ENCODE measurements around the gene CSMD2. TPM values are rescaled to one million over a fixed set of nuclear protein-coding genes. Genes with fewer than 3 reads are reported as not detected.
"Not testable (repeated sequence)": the region's sequence is repeated elsewhere in the genome, so short reads cannot be mapped to it uniquely, and the experiment has no call there.

The CSMD2 gene
- total RNA-seq, 2 donors from 2014 or later = 2.8 to 3.0 TPM

DNA sequence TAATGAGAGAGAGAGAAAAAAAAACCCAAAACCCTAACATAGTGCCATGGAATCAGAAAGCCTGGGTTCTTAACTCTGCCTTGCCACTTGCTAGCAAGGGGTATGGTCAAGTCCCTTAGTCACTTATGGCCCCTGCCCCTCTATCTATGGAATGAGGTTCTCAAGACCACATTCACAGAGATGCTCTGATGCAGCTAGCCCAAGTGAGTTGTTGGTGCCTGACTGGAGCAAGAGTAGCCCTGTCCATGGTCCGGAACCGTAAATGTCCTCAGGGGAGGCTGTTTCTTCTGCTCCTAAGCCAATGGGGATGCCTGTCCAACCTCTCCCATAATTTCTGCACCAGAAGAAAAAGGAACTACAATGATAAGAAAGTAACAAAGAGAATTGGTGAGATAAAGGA lies 56.8 kb downstream of the CSMD2 start:
- no peaks in the 10 kb centered on the region for H3K4me1 ChIP-seq (ENCODE audit: control insufficient read depth in 1 of 2, low read depth in 2 of 2)
- H3K27me3 ChIP-seq (replicated peaks; ENCODE audit: insufficient read depth) = no peaks in the 10 kb centered on the region
- no peak overlapping the region for H3K27ac ChIP-seq
- H3K4me3 ChIP-seq = no peak overlapping the region
- no peaks in the 10 kb centered on the region for H3K36me3 ChIP-seq
- ATAC-seq (ENCODE audit: insufficient number of reproducible peaks, low FRiP score, low read depth) (no peak), DNase-seq (ENCODE audit: low spot score) (no peak)
- TF ChIP-seq, protein P1, sequence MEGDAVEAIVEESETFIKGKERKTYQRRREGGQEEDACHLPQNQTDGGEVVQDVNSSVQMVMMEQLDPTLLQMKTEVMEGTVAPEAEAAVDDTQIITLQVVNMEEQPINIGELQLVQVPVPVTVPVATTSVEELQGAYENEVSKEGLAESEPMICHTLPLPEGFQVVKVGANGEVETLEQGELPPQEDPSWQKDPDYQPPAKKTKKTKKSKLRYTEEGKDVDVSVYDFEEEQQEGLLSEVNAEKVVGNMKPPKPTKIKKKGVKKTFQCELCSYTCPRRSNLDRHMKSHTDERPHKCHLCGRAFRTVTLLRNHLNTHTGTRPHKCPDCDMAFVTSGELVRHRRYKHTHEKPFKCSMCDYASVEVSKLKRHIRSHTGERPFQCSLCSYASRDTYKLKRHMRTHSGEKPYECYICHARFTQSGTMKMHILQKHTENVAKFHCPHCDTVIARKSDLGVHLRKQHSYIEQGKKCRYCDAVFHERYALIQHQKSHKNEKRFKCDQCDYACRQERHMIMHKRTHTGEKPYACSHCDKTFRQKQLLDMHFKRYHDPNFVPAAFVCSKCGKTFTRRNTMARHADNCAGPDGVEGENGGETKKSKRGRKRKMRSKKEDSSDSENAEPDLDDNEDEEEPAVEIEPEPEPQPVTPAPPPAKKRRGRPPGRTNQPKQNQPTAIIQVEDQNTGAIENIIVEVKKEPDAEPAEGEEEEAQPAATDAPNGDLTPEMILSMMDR (IDR thresholded peaks at IDR 0.05) = no peak
- no peaks in the 10 kb centered on the region for H3K9me3 ChIP-seq

- Histone ChIP-seq H3K27me3 (replicated peaks; ENCODE audit: insufficient read depth) (no peaks in the 10 kb centered on the region), H3K36me3 (no peaks in the 10 kb centered on the region), H3K4me1 (ENCODE audit: control insufficient read depth in 1 of 2, low read depth in 2 of 2) (peaks cover 0 to 11% of the 10 kb centered on the region in 2 donors), H3K27ac (peak overlapping the region in 1 of 2 donors; percentile 1), H3K4me3 (no peak overlapping the region), H3K9me3 (no peaks in the 10 kb centered on the region)
- TF ChIP-seq, protein P1 (IDR thresholded peaks at IDR 0.05) = no peak
- DNase-seq (ENCODE audit: low spot score) (no peak), ATAC-seq (ENCODE audit: insufficient number of reproducible peaks, low FRiP score, low read depth) (no peak)
Observed at GRCh38 chr1:34101151-34101550, 63.9 kb downstream of the CSMD2 start.

GRCh38 chr1:34100332-34100731 lies 64.7 kb downstream of the CSMD2 start:
- Histone ChIP-seq H3K36me3 (no peaks in the 10 kb centered on the region), H3K4me1 (ENCODE audit: control insufficient read depth in 1 of 2, low read depth in 2 of 2) (peaks cover 0 to 11% of the 10 kb centered on the region in 2 donors), H3K9me3 (no peaks in the 10 kb centered on the region), H3K27me3 (replicated peaks; ENCODE audit: insufficient read depth) (no peaks in the 10 kb centered on the region), H3K27ac (no peak overlapping the region), H3K4me3 (no peak overlapping the region)
- no peak for DNase-seq (ENCODE audit: low spot score)
- ATAC-seq (ENCODE audit: insufficient number of reproducible peaks, low FRiP score, low read depth) = no peak
- TF ChIP-seq, protein P1 (IDR thresholded peaks at IDR 0.05) = no peak

DNA sequence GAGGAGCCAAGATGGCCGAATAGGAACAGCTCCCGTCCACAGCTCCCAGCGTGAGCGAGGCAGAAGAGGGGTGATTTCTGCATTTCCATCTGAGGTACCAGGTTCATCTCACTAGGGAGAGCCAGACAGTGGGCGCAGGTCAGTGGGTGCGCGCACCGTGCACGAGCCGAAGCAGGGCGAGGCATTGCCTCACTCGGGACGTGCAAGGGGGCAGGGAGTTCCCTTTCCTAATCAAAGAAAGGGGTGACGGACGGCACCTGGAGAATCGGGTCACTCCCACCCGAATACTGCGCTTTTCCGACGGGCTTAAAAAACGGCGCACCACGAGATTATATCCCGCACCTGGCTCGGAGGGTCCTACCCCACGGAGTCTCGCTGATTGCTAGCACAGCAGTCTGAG lies 72.6 kb downstream of the CSMD2 start:
- not testable (repeated sequence) for DNase-seq (ENCODE audit: low spot score); H3K4me3 ChIP-seq; H3K27me3 ChIP-seq (replicated peaks; ENCODE audit: insufficient read depth); H3K36me3 ChIP-seq; ATAC-seq (ENCODE audit: insufficient number of reproducible peaks, low FRiP score, low read depth); H3K27ac ChIP-seq; H3K4me1 ChIP-seq (ENCODE audit: control insufficient read depth in 1 of 2, low read depth in 2 of 2); H3K9me3 ChIP-seq

DNA sequence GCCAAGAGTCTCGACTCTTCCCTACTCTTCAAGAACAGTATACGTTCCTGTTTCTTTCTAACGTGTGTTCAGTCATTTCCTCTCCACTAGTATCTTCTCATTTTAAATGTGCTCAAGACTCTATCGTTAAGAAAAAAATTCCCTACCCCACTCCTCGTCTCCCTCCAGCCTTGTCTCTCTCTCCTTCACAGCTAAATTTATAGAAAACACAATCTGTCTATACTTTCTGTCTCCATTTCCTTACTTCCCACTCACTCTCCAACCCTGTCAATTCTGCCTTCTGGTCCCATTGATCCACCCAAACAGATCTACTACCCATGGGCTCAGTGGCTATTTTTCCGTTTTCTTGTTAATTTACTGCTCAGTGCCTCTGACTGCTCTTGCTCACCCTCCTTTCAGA lies 75.3 kb downstream of the CSMD2 start:
- Histone ChIP-seq H3K36me3 (no peaks in the 10 kb centered on the region), H3K9me3 (no peaks in the 10 kb centered on the region), H3K4me1 (ENCODE audit: control insufficient read depth in 1 of 2, low read depth in 2 of 2) (no peaks in the 10 kb centered on the region), H3K27ac (no peak overlapping the region), H3K4me3 (no peak overlapping the region), H3K27me3 (replicated peaks; ENCODE audit: insufficient read depth) (no peaks in the 10 kb centered on the region)
- DNase-seq (ENCODE audit: low spot score) (no peak), ATAC-seq (ENCODE audit: insufficient number of reproducible peaks, low FRiP score, low read depth) (no peak)
- TF ChIP-seq, protein P1 (IDR thresholded peaks at IDR 0.05) = no peak

DNA sequence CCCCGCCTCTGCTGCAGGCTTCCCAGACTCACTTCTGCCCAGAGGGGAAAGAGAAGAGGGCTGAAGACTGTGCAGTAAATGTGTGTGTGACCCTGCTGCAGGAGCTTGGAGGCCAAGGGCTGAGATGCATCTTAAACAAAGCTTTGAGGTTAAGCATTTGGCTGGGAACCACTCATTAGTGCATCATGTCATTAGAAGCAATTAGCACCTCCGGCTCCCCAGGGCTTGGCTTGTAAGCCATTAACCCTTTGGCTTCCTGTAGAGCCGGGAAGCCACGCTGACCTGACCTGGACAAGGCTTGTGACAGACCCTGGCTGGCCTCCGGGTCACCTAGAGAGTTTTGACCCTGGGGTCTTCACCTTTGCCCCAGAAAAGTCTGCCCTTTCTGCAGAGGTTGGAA lies 77.0 kb downstream of the CSMD2 start:
- Histone ChIP-seq H3K27ac (no peak overlapping the region), H3K36me3 (no peaks in the 10 kb centered on the region), H3K9me3 (no peaks in the 10 kb centered on the region), H3K27me3 (replicated peaks; ENCODE audit: insufficient read depth) (no peaks in the 10 kb centered on the region), H3K4me3 (no peak overlapping the region), H3K4me1 (ENCODE audit: control insufficient read depth in 1 of 2, low read depth in 2 of 2) (no peaks in the 10 kb centered on the region)
- ATAC-seq (ENCODE audit: insufficient number of reproducible peaks, low FRiP score, low read depth) = no peak
- TF ChIP-seq, protein P1 (IDR thresholded peaks at IDR 0.05) = no peak
- DNase-seq (ENCODE audit: low spot score) = no peak

All from thoracic aorta (tissue), 2 donors.